Mucosa of descending colon (tissue), 3 donors: ENCODE results near the gene TMEM259. TPM values are rescaled to one million over a fixed set of nuclear protein-coding genes. Genes with fewer than 3 reads are reported as not detected.
A peak's percentile ranks its signal among the peaks of the same experiment; 100 is the strongest.

Source experiments
- ATAC-seq: fragments of 200-7000 bp; cut with Tn5 transposase; one replicate; pipeline ENCODE4 v1.9.1; 2020; ENCODE audit warnings: mild to moderate bottlenecking, moderate library complexity
- DNase-seq, 3 donors: peaks; one replicate each; pipeline ENCODE4 v3.0.0-alpha.2; 2020
- H3K36me3 ChIP-seq: fragments of 200-600 bp; one replicate; pipeline ENCODE4 v1.8.0; 2021; ENCODE audit warnings: low read depth, mild to moderate bottlenecking
- H3K4me1 ChIP-seq: fragments of 200-600 bp; one replicate; pipeline ENCODE4 v1.8.0; 2021; ENCODE audit warnings: low read depth, mild to moderate bottlenecking
- H3K4me3 ChIP-seq: fragments of 200-600 bp; one replicate; pipeline ENCODE4 v1.8.0; 2021; ENCODE audit warnings: mild to moderate bottlenecking
- H3K9me3 ChIP-seq: fragments of 200-600 bp; one replicate; pipeline ENCODE4 v1.8.0; 2021; ENCODE audit warnings: mild to moderate bottlenecking
- CTCF ChIP-seq: fragments of 200-600 bp; IDR thresholded peaks from one replicate; pipeline ENCODE4 v1.8.0; 2022; ENCODE audit warnings: antibody characterized with exemption, mild to moderate bottlenecking
- intact Hi-C, 2 donors: fragments of 100-400 bp; cut with DNase I in 1 of 2; cut with micrococcal nuclease in 1 of 2; formaldehyde crosslinking; loops; one replicate each; pipeline versions ENCODE4 v1.11.0 to v1.11.1; 2022; cut with DNase I, micrococcal nuclease
- total RNA-seq, 3 donors: library from RNA; stranded (reverse); fragmentation: NEBNext Ultra II Directional in 2 of 3; extraction: Animal tissue kit (Norgen Biotek cat#: 25700) in 2 of 3; gene quantifications; one replicate each; pipeline versions ENCODE4 v1.2.1 to v1.2.4, GENCODE V29; 2021 to 2023
- donor health status: DM: no; HTN: no; CAD: no; lungs with moderate emphysema.
- donor health status: DM: no; HTN: no; CAD: no.
- donor health status: DM: no; HTN: yes; CAD: no.

The TMEM259 gene
- total RNA-seq, 3 donors from 2014 or later, result 185 to 199 (median 190) TPM

GRCh38 chr19:1067341-1067957, 46.5 kb upstream of the TMEM259 start:
- no peaks in the 10 kb centered on the region for H3K9me3 ChIP-seq
- DNase-seq (peak in 1 of 3 donors; percentile 53), ATAC-seq (no peak)
- peaks cover 44% of the 10 kb centered on the region for H3K4me1 ChIP-seq
- H3K4me3 ChIP-seq, result peak overlapping the region; percentile 40
- intact Hi-C loops, result no loop called here
- TF ChIP-seq CTCF, result no peak
- no peaks in the 10 kb centered on the region for H3K36me3 ChIP-seq

- DNase-seq (peak; percentile 56 to 89 (median 78)), ATAC-seq (peak; percentile 26)
- intact Hi-C loops, result no loop called here
- H3K4me3 ChIP-seq, result peak within 1 kb of the TSS; percentile 40
- H3K9me3 ChIP-seq, result no peaks in the 10 kb centered on the region
- peaks cover 44% of the 10 kb centered on the region for H3K4me1 ChIP-seq
- no peak for TF ChIP-seq CTCF
- no peaks in the 10 kb centered on the region for H3K36me3 ChIP-seq
Measured at GRCh38 chr19:1066748-1067340, 45.9 kb upstream of the TMEM259 start, which contains the start of gene ARHGAP45. TSS of gene ARHGAP45 (plus strand) at chr19:1067167. CDS start at chr19:1067406, 239 bp downstream.

- peaks cover 44% of the 10 kb centered on the region for H3K4me1 ChIP-seq
- intact Hi-C loops, result no loop called here
- peak overlapping the region; percentile 40 for H3K4me3 ChIP-seq
- H3K9me3 ChIP-seq, result no peaks in the 10 kb centered on the region
- no peak for TF ChIP-seq CTCF
- no peaks in the 10 kb centered on the region for H3K36me3 ChIP-seq
- DNase-seq (peak; percentile 21 to 69 (median 56)), ATAC-seq (no peak)
Measured at GRCh38 chr19:1066251-1066747, 45.4 kb upstream of the TMEM259 start.

- Histone ChIP-seq H3K9me3 (no peaks in the 10 kb centered on the region), H3K4me1 (peaks cover 44% of the 10 kb centered on the region), H3K4me3 (no peak overlapping the region), H3K36me3 (no peaks in the 10 kb centered on the region)
- peak; percentile 70 for ATAC-seq
- no peak for TF ChIP-seq CTCF
- intact Hi-C loops, result no loop called here
- peak; percentile 68 to 79 (median 73) for DNase-seq
Measured at GRCh38 chr19:1065606-1066109, 44.7 kb upstream of the TMEM259 start.

GRCh38 chr19:1064661-1065605, 44.0 kb upstream of the TMEM259 start:
- Histone ChIP-seq H3K9me3 (no peaks in the 10 kb centered on the region), H3K36me3 (no peaks in the 10 kb centered on the region), H3K4me3 (no peak overlapping the region), H3K4me1 (peaks cover 42% of the 10 kb centered on the region)
- TF ChIP-seq CTCF, result peak; percentile 86
- intact Hi-C loops, result no loop called here
- ATAC-seq (peak; percentile 72), DNase-seq (peak; percentile 77 to 82 (median 81))
